K562 (cell line): ENCODE data around the gene ZMIZ1. TPM values are rescaled to one million over a fixed set of nuclear protein-coding genes. Genes with fewer than 3 reads are reported as not detected.

ENCODE experiments used
- CAMTA2 ChIP-seq: fragments of 250-450 bp; sonication (Bioruptor Pico); conservative IDR thresholded peaks from 2 replicates; pipeline ENCODE4 v1.5.1; 2022
- E2F1 ChIP-seq: sonication (generic); formaldehyde crosslinking; IDR thresholded peaks from 2 replicates; pipeline ENCODE4 v1.8.1; 2023; ENCODE audit warnings: mild to moderate bottlenecking, missing genetic modification reagents, moderate library complexity
- KAT7 ChIP-seq: sonication (generic); formaldehyde crosslinking; IDR thresholded peaks from 2 replicates; pipeline ENCODE4 v1.8.0; 2022; ENCODE audit warnings: missing genetic modification reagents, mild to moderate bottlenecking, borderline replicate concordance
- MAFK ChIP-seq: IDR thresholded peaks from 2 replicates; pipeline ENCODE4 v1.6.1; 2011; ENCODE audit warnings: low read length, improper control_type of control experiment
- MTA2 ChIP-seq: fragments of 450-650 bp; IDR thresholded peaks from 2 replicates; pipeline ENCODE4 v1.6.1; 2016; ENCODE audit warnings: low read depth
- MYBL2 ChIP-seq, 2 experiments: fragments of 450-650 bp in 1 of 2; sonication (generic) in 1 of 2; formaldehyde crosslinking in 1 of 2; IDR thresholded peaks; 2 replicates each; pipeline versions ENCODE4 v1.6.1 to v1.8.1; 2017 to 2022; ENCODE audit warnings: borderline replicate concordance in 1 of 2, inconsistent platforms in 1 of 2, low read depth in 1 of 2, mild to moderate bottlenecking in 1 of 2, missing genetic modification reagents in 1 of 2, moderate library complexity in 1 of 2
- NCOA4 ChIP-seq: fragments of 450-650 bp; IDR thresholded peaks from 2 replicates; pipeline ENCODE4 v1.6.1; 2018; ENCODE audit warnings: mild to moderate bottlenecking; ENCODE audit not compliant: partially characterized antibody
- POU5F1 ChIP-seq: fragments of 150-350 bp; IDR thresholded peaks from 2 replicates; pipeline ENCODE4 v1.6.1; 2014; ENCODE audit warnings: borderline replicate concordance, low read length, low read depth, mild to moderate bottlenecking; ENCODE audit not compliant: partially characterized antibody
- PREB ChIP-seq: sonication (generic); formaldehyde crosslinking; IDR thresholded peaks from 2 replicates; pipeline ENCODE4 v1.8.1; 2023; ENCODE audit warnings: mild to moderate bottlenecking, missing genetic modification reagents
- SETDB1 ChIP-seq: IDR thresholded peaks from one replicate; pipeline ENCODE4 v1.6.1; 2012; ENCODE audit warnings: low read length, control low read depth, inconsistent platforms
- SIRT6 ChIP-seq: IDR thresholded peaks from one replicate; pipeline ENCODE4 v1.6.1; 2012; ENCODE audit warnings: low read depth, mild to moderate bottlenecking, control low read depth, inconsistent platforms, low read length, moderate library complexity
- ZC3H8 ChIP-seq: fragments of 450-650 bp; IDR thresholded peaks from 2 replicates; pipeline ENCODE4 v1.6.1; 2017
- ZFP36 ChIP-seq: fragments of 150-350 bp; IDR thresholded peaks from 2 replicates; pipeline ENCODE4 v1.6.1; 2018; ENCODE audit warnings: low read length, low read depth; ENCODE audit not compliant: partially characterized antibody
- ZNF324 ChIP-seq: fragments of 250-450 bp; sonication (Bioruptor Pico); IDR thresholded peaks from 2 replicates; pipeline ENCODE4 v1.4.0; 2020; ENCODE audit warnings: mild to moderate bottlenecking
- ZNF436 ChIP-seq: fragments of 250-450, 450-650 bp; sonication (Bioruptor Pico); formaldehyde crosslinking; IDR thresholded peaks from 2 replicates; pipeline ENCODE4 v1.7.0; 2020; ENCODE audit warnings: mild to moderate bottlenecking
- ZNF449 ChIP-seq: fragments of 250-450 bp; sonication (Bioruptor Pico); IDR thresholded peaks from 2 replicates; pipeline ENCODE4 v1.8.0; 2022; ENCODE audit warnings: moderate library complexity, mild to moderate bottlenecking, inconsistent platforms
- ZNF655 ChIP-seq: fragments of 250-450 bp; sonication (Bioruptor Pico); IDR thresholded peaks from 2 replicates; pipeline ENCODE4 v1.5.0; 2021
- polyA plus RNA-seq, 8 experiments: library from polyadenylated mRNA; depleted of rRNA in 4 of 8; stranded (reverse) in 5 of 8; unstranded in 3 of 8; fragments of >200 nt; fragmentation: Nextera tagmentation in 2 of 8; fragmentation: Illumina TruSeq in 1 of 8; extraction: Ambion mirVana in 2 of 8; extraction: Trizol in 1 of 8; gene quantifications; 2 replicates each; pipeline versions ENCODE4 v1.2.1 to v1.2.3, GENCODE V29; 2011 to 2014; ENCODE audit warnings: inconsistent platforms in 1 of 8, missing spikeins in 1 of 8
- total RNA-seq, 7 experiments: library from RNA; depleted of rRNA in 6 of 7; stranded (reverse); fragments of >200 nt in 6 of 7; fragmentation: Illumina TruSeq in 2 of 7; extraction: Trizol in 2 of 7; gene quantifications; 2 replicates each; pipeline versions ENCODE4 v1.2.1 to v1.2.3, GENCODE V29; 2011 to 2021; ENCODE audit warnings: low replicate concordance in 1 of 7

Gene ZMIZ1
- total and polyA plus RNA-seq, 9 of the 15 experiments (the other 6 are each of a cell fraction or from before 2014, with no cell fraction given): 1.0 to 37.3 (median 4.3) TPM

GRCh38 chr10:79084012-79084971 is 15.5 kb downstream of the ZMIZ1 start (continued):
- no peak for TF ChIP-seq PREB (CRISPR knock-in tag)
- peak; percentile 93 for TF ChIP-seq ZNF449 (CRISPR knock-in tag)
- no peak for TF ChIP-seq SETDB1
- no peak for TF ChIP-seq CAMTA2
- TF ChIP-seq ZNF324: 0 out of 2 replicates have a peak, but pooled peaks have one; percentile 56
- no peak for TF ChIP-seq NCOA4
- no peak for TF ChIP-seq ZNF436 (CRISPR knock-in tag)
- TF ChIP-seq ZFP36: no peak
- no peak for TF ChIP-seq E2F1 (CRISPR knock-in tag)
- TF ChIP-seq MAFK: no peak
- TF ChIP-seq KAT7: no peak
- no peak for TF ChIP-seq ZNF655
- no peak for TF ChIP-seq MTA2
- TF ChIP-seq SIRT6: no peak
- TF ChIP-seq POU5F1: no peak
- TF ChIP-seq MYBL2 (IDR thresholded peaks at IDR 0.05; ENCODE audit: low read depth): no peak
- TF ChIP-seq MYBL2 (CRISPR knock-in tag; IDR thresholded peaks at IDR 0.05; ENCODE audit: borderline replicate concordance): no peak
- TF ChIP-seq ZC3H8: no peak
